Measurements from ENCODE around the gene SERPINI2.

SERPINI2 gene, protein sequence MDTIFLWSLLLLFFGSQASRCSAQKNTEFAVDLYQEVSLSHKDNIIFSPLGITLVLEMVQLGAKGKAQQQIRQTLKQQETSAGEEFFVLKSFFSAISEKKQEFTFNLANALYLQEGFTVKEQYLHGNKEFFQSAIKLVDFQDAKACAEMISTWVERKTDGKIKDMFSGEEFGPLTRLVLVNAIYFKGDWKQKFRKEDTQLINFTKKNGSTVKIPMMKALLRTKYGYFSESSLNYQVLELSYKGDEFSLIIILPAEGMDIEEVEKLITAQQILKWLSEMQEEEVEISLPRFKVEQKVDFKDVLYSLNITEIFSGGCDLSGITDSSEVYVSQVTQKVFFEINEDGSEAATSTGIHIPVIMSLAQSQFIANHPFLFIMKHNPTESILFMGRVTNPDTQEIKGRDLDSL

GRCh38 chr3:167473863-167474262 lies at the start of gene SERPINI2:
SERPINI2 (minus strand) TSS chr3:167474042; CDS start chr3:167471834, 2,208 bp downstream.
- DNase-seq (ENCODE audit: low read depth in 3 of 3): no peak

DNA sequence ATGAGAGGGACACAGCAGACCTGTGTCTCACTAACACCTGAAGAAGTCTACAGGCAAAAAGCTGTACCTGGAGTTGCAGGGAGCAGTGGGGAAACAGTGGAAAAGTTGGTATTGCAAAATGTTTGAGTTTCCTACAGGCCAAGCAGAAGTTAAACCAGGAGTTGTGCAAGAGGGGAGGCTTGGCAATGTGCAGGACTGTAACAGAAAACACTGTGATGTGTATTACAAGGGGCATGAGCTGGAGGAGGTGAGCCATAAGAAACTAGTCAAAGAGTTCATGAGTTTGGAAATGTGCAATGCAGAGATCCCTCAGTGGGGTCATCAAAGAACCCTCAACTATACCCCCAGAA lies 47.1 kb upstream of the SERPINI2 start:
- no peak for DNase-seq (ENCODE audit: low read depth in 3 of 3)

GRCh38 chr3:167520266-167521005 lies 46.6 kb upstream of the SERPINI2 start:
- no peak for DNase-seq (ENCODE audit: low read depth in 3 of 3)

GRCh38 chr3:167507954-167508353 lies 34.1 kb upstream of the SERPINI2 start:
- DNase-seq (ENCODE audit: low read depth in 3 of 3): no peak

DNA sequence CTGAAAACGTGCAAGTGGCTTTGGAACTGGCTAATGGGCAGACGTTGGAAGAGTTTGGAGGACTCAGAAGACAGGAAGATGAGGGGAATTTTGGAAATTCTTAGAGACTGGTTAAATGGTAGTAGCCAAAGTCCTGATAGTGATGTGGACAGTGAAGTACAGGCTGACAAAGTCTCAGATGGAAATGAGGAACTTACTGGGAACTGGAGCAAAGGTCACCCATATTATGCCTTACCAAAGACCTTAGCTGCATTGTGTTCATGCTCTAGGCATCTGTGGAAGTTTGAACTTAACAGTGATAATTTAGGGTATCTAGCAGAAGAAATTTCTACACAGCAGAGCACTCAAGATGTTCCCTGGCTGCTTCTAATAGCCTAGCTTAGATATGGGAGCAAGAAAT lies 28.6 kb upstream of the SERPINI2 start:
- no peak for DNase-seq (ENCODE audit: low read depth in 3 of 3)

DNA sequence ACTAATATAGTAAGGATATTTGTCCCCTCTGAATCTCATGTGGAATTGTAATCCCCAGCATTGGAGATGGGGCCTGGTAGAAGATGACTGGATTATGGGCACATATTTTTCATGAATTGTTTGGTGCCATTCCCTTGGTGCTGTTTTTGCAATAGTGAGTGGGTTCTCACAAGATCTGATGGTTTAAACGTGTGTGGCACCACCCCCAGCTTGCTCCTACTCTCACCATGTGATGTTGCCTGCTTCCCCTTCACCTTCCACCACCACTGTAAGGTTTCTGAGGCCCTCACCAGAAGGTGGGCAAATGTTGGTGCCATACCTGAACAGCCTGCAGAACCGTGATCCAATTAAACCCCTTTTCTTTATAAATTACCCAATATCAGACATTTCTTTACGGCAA lies 28.1 kb upstream of the SERPINI2 start:
- DNase-seq (ENCODE audit: low read depth in 3 of 3): no peak

GRCh38 chr3:167497903-167498302 lies 24.1 kb upstream of the SERPINI2 start:
- DNase-seq (ENCODE audit: low read depth in 3 of 3): no peak

DNA sequence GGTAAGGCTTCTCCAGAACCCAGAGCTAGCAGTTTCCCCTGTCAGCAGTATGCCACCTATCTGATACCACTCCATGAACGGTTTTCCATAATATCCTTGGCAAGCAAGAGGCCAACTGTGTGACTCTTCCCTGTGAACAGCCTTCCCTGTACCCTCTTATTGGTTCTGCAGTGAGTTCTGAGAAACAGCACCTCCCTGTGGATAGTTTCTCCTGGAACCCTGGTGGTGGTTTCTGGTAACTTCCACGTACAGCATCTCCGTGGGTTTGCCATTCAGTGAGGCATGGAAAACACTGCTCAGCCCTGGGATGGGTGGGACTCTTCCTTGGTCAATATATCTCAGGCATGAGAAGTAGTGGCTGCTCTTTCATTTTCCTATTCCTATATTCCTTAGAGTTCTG lies 19.4 kb upstream of the SERPINI2 start:
- DNase-seq (ENCODE audit: low read depth in 3 of 3): no peak

GRCh38 chr3:167491621-167492020 lies 17.8 kb upstream of the SERPINI2 start:
- no peak for DNase-seq (ENCODE audit: low read depth in 3 of 3)

GRCh38 chr3:167489571-167489970 lies 15.7 kb upstream of the SERPINI2 start:
- DNase-seq (ENCODE audit: low read depth in 3 of 3): no peak

DNA sequence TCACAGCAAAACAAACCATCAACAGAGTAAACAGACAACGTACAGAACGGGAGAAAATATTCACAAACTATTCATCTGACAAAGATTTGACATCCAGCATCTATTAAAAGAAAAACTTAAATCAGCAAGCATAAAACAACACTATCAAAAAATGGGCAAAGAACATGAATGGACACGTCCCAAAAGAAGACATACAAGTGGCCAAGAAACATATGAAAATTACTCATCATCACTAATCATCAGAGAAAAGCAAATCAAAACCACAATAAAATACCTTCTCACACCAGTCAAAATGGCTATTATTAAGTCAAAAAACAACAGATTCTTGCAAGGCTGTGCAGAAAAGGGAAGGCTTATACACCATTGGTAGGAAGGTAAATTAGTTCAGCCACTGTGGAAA lies 13.7 kb upstream of the SERPINI2 start:
- no peak for DNase-seq (ENCODE audit: low read depth in 3 of 3)

DNA sequence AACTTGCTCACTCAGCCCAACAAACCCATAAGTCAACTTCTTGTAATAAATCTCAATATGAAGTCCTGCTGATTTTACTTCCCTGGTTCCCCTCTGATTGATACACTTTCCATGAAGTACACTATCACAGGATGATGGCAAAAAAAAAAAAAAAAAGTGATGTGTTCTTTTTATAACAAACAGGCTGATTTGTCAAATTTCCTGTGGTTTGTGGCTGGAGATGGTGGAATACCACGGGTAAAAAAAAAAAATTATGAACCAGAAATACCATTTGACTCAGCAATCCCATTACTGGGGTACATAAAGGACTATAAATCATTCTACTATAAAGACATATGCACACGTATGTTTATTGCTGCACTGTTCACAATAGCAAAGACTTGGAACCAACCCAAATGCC lies 10.7 kb upstream of the SERPINI2 start:
- DNase-seq (ENCODE audit: low read depth in 3 of 3): no peak

GRCh38 chr3:167483708-167484475 lies 10.1 kb upstream of the SERPINI2 start:
- DNase-seq (ENCODE audit: low read depth in 3 of 3): no peak

- no peak for DNase-seq (ENCODE audit: low read depth in 3 of 3)
Measured at GRCh38 chr3:167481164-167481563, 7.3 kb upstream of the SERPINI2 start.

GRCh38 chr3:167480748-167481147 lies 6.9 kb upstream of the SERPINI2 start:
- DNase-seq (ENCODE audit: low read depth in 3 of 3): no peak

GRCh38 chr3:167469381-167469780 lies 4.5 kb downstream of the SERPINI2 start:
- no peak for DNase-seq (ENCODE audit: low read depth in 3 of 3)

- no peak for DNase-seq (ENCODE audit: low read depth in 3 of 3)
Measured at GRCh38 chr3:167467848-167468611, 5.8 kb downstream of the SERPINI2 start.

- no peak for DNase-seq (ENCODE audit: low read depth in 3 of 3)
Measured at GRCh38 chr3:167466966-167467365, 6.9 kb downstream of the SERPINI2 start.

- no peak for DNase-seq (ENCODE audit: low read depth in 3 of 3)
Measured at GRCh38 chr3:167456157-167456799, 17.6 kb downstream of the SERPINI2 start.

GRCh38 chr3:167453815-167454214 lies 20.0 kb downstream of the SERPINI2 start:
- no peak for DNase-seq (ENCODE audit: low read depth in 3 of 3)

GRCh38 chr3:167451282-167451681 lies 22.6 kb downstream of the SERPINI2 start:
- DNase-seq (ENCODE audit: low read depth in 3 of 3): no peak
